ENCODE measurements around the gene EFNA5. TPM values are rescaled to one million over a fixed set of nuclear protein-coding genes. Genes with fewer than 3 reads are reported as not detected.
"Not testable (repeated sequence)": the region's sequence is repeated elsewhere in the genome, so short reads cannot be mapped to it uniquely, and the experiment has no call there.

The EFNA5 gene
- total RNA-seq, 5 donors from 2014 or later (not counting 1 experiment from before 2014, with no cell fraction given), result 0.06 to 2.6 (median 0.21) TPM; not detected in 1

DNA sequence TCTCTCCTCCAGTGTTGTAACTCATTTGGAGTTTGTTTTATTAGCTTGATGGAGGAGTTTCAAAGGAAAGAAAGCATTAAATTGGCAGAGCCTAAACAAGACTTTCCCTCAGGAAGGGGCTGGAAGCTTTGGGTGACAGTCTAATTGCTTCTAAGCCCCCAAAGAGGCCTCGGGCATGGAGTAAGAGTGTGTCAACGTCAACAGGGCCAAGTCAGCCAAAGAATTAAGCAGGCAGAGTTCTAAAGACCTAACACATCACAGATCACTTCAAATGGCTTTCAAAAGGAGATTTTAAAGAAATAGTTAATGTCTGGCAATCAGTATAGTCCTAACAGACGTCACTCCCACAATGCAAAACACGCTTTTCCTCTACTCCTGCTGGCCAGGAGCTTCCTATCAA, 234.5 kb downstream of the EFNA5 start:
- H3K27me3 Mint-ChIP-seq, result no peaks in the 10 kb centered on the region
- no peak overlapping the region for H3K27ac Mint-ChIP-seq
- Histone ChIP-seq H3K4me1 (ENCODE audit: control insufficient read depth in 1 of 2, extremely low read depth in 1 of 2, insufficient read depth in 2 of 2, low read length in 2 of 2) (no peaks in the 10 kb centered on the region), H3K4me3 (ENCODE audit: control insufficient read depth in 1 of 2, extremely low read depth in 1 of 2, low read length in 1 of 2) (no peak overlapping the region), H3K27me3 (replicated peaks in 1 of 2; ENCODE audit: control insufficient read depth in 2 of 2, extremely low read depth in 1 of 2, insufficient read depth in 2 of 2, low read length in 1 of 2) (no peaks in the 10 kb centered on the region), H3K9me3 (no peaks in the 10 kb centered on the region), H3K27ac (ENCODE audit: low read length) (no peak overlapping the region), H3K36me3 (ENCODE audit: control insufficient read depth in 2 of 2, extremely low read depth in 1 of 2, insufficient read depth in 1 of 2, low read length in 1 of 2) (no peaks in the 10 kb centered on the region)
- H3K36me3 Mint-ChIP-seq, result no peaks in the 10 kb centered on the region
- no peaks in the 10 kb centered on the region for H3K4me1 Mint-ChIP-seq
- DNase-seq (no peak), ATAC-seq (replicated peaks in 1 of 4) (no peak)
- POLR2A ChIA-PET, result no interaction called here
- H3K4me3 Mint-ChIP-seq, result no peak overlapping the region
- H3K9me3 Mint-ChIP-seq, result peaks cover 0 to 10% (median 8%) of the 10 kb centered on the region in 3 donors
- WGBS (ENCODE audit: insufficient coverage), result 100% methylated on average over 3 of the region's 4 CpGs
- CTCF ChIA-PET, result no interaction called here

GRCh38 chr5:107435061-107435460, 235.7 kb downstream of the EFNA5 start:
- CTCF ChIA-PET, result no interaction called here
- Mint-ChIP-seq H3K4me1 (peaks cover 0 to 2% (median 0%) of the 10 kb centered on the region in 3 donors), H3K27ac (no peak overlapping the region), H3K4me3 (no peak overlapping the region), H3K36me3 (no peaks in the 10 kb centered on the region), H3K9me3 (peaks cover 0 to 10% (median 8%) of the 10 kb centered on the region in 3 donors), H3K27me3 (no peaks in the 10 kb centered on the region)
- Histone ChIP-seq H3K27me3 (replicated peaks in 1 of 2; ENCODE audit: control insufficient read depth in 2 of 2, extremely low read depth in 1 of 2, insufficient read depth in 2 of 2, low read length in 1 of 2) (no peaks in the 10 kb centered on the region), H3K36me3 (ENCODE audit: control insufficient read depth in 2 of 2, extremely low read depth in 1 of 2, insufficient read depth in 1 of 2, low read length in 1 of 2) (no peaks in the 10 kb centered on the region), H3K4me3 (ENCODE audit: control insufficient read depth in 1 of 2, extremely low read depth in 1 of 2, low read length in 1 of 2) (no peak overlapping the region), H3K27ac (ENCODE audit: low read length) (no peak overlapping the region), H3K4me1 (ENCODE audit: control insufficient read depth in 1 of 2, extremely low read depth in 1 of 2, insufficient read depth in 2 of 2, low read length in 2 of 2) (no peaks in the 10 kb centered on the region), H3K9me3 (no peaks in the 10 kb centered on the region)
- DNase-seq (no peak), ATAC-seq (replicated peaks in 1 of 4) (no peak)
- POLR2A ChIA-PET, result no interaction called here
- no CpG with 5 or more reads among the region's 1 CpG for WGBS (ENCODE audit: insufficient coverage)

DNA sequence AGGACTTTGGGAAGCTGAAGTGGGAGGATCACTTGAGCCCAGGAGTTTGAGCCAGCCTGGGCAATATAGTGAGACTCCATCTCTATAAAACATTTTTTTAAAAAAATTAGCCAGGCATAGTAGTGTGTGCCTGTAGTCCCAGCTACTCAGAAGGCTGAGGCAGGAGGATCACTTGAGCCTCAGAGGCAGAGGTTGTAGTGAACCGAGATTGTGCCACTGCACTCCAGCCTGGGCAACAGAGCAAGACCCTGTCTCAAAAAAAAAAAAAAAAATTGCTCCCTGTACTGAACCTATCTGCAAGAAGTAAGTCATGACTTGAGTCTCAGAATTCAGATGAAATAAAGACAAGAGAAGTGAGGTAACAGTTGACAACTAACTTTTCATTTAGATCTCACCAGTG, 237.1 kb downstream of the EFNA5 start:
- H3K36me3 Mint-ChIP-seq; H3K27ac Mint-ChIP-seq; H3K4me1 Mint-ChIP-seq; CTCF ChIA-PET; DNase-seq; H3K27me3 Mint-ChIP-seq; H3K27me3 ChIP-seq (replicated peaks in 1 of 2; ENCODE audit: control insufficient read depth in 2 of 2, extremely low read depth in 1 of 2, insufficient read depth in 2 of 2, low read length in 1 of 2); H3K9me3 ChIP-seq; H3K4me3 ChIP-seq (ENCODE audit: control insufficient read depth in 1 of 2, extremely low read depth in 1 of 2, low read length in 1 of 2); H3K4me3 Mint-ChIP-seq; H3K9me3 Mint-ChIP-seq; H3K4me1 ChIP-seq (ENCODE audit: control insufficient read depth in 1 of 2, extremely low read depth in 1 of 2, insufficient read depth in 2 of 2, low read length in 2 of 2); ATAC-seq (replicated peaks in 1 of 4); POLR2A ChIA-PET; H3K36me3 ChIP-seq (ENCODE audit: control insufficient read depth in 2 of 2, extremely low read depth in 1 of 2, insufficient read depth in 1 of 2, low read length in 1 of 2); H3K27ac ChIP-seq (ENCODE audit: low read length): not testable (repeated sequence)
- WGBS (ENCODE audit: insufficient coverage), result no CpG with 5 or more reads among the region's 1 CpG

GRCh38 chr5:107431998-107432397, 238.7 kb downstream of the EFNA5 start:
- CTCF ChIA-PET, result no interaction called here
- Histone ChIP-seq H3K4me3 (ENCODE audit: control insufficient read depth in 1 of 2, extremely low read depth in 1 of 2, low read length in 1 of 2) (no peak overlapping the region), H3K4me1 (ENCODE audit: control insufficient read depth in 1 of 2, extremely low read depth in 1 of 2, insufficient read depth in 2 of 2, low read length in 2 of 2) (no peaks in the 10 kb centered on the region), H3K27me3 (replicated peaks in 1 of 2; ENCODE audit: control insufficient read depth in 2 of 2, extremely low read depth in 1 of 2, insufficient read depth in 2 of 2, low read length in 1 of 2) (no peaks in the 10 kb centered on the region), H3K36me3 (ENCODE audit: control insufficient read depth in 2 of 2, extremely low read depth in 1 of 2, insufficient read depth in 1 of 2, low read length in 1 of 2) (no peaks in the 10 kb centered on the region), H3K27ac (ENCODE audit: low read length) (no peak overlapping the region), H3K9me3 (no peaks in the 10 kb centered on the region)
- Mint-ChIP-seq H3K4me3 (no peak overlapping the region), H3K4me1 (peaks cover 0 to 2% (median 0%) of the 10 kb centered on the region in 3 donors), H3K9me3 (no peaks in the 10 kb centered on the region), H3K27ac (no peak overlapping the region), H3K36me3 (no peaks in the 10 kb centered on the region), H3K27me3 (no peaks in the 10 kb centered on the region)
- WGBS (ENCODE audit: insufficient coverage), result no CpG with 5 or more reads among the region's 1 CpG
- POLR2A ChIA-PET, result no interaction called here
- no peak for ATAC-seq (replicated peaks in 1 of 4)
- no peak for DNase-seq

DNA sequence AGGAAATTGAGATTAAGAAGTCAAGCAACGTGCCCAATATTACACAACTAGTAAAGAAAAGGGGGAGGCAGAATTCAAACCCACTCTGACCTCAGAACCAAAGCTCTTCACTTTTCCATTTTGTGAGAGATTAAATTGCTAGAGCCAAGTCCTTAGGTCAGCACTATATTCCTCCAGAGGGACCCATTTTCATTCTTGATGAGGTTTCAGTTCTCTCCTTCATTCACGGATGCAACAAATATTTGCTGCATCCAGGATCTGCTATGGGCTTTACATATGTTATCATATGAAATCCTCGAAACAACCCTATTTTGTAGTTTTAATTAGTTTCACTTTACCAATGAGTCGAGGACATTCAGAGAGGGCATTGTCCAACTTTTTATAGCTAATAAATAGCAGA, 239.2 kb downstream of the EFNA5 start:
- no CpG with 5 or more reads among the region's 4 CpGs for WGBS (ENCODE audit: insufficient coverage)
- no peaks in the 10 kb centered on the region for H3K36me3 Mint-ChIP-seq
- no peaks in the 10 kb centered on the region for H3K4me1 ChIP-seq (ENCODE audit: control insufficient read depth in 1 of 2, extremely low read depth in 1 of 2, insufficient read depth in 2 of 2, low read length in 2 of 2)
- H3K4me3 Mint-ChIP-seq, result no peak overlapping the region
- H3K27me3 ChIP-seq (replicated peaks in 1 of 2; ENCODE audit: control insufficient read depth in 2 of 2, extremely low read depth in 1 of 2, insufficient read depth in 2 of 2, low read length in 1 of 2), result no peaks in the 10 kb centered on the region
- no peak overlapping the region for H3K27ac Mint-ChIP-seq
- no peaks in the 10 kb centered on the region for H3K27me3 Mint-ChIP-seq
- ChIA-PET POLR2A (no interaction called here), CTCF (no interaction called here)
- no peak overlapping the region for H3K27ac ChIP-seq (ENCODE audit: low read length)
- no peaks in the 10 kb centered on the region for H3K9me3 ChIP-seq
- H3K4me3 ChIP-seq (ENCODE audit: control insufficient read depth in 1 of 2, extremely low read depth in 1 of 2, low read length in 1 of 2), result no peak overlapping the region
- H3K36me3 ChIP-seq (ENCODE audit: control insufficient read depth in 2 of 2, extremely low read depth in 1 of 2, insufficient read depth in 1 of 2, low read length in 1 of 2), result no peaks in the 10 kb centered on the region
- H3K4me1 Mint-ChIP-seq, result peaks cover 0 to 2% (median 0%) of the 10 kb centered on the region in 3 donors
- no peaks in the 10 kb centered on the region for H3K9me3 Mint-ChIP-seq
- DNase-seq (no peak), ATAC-seq (replicated peaks in 1 of 4) (no peak)

DNA sequence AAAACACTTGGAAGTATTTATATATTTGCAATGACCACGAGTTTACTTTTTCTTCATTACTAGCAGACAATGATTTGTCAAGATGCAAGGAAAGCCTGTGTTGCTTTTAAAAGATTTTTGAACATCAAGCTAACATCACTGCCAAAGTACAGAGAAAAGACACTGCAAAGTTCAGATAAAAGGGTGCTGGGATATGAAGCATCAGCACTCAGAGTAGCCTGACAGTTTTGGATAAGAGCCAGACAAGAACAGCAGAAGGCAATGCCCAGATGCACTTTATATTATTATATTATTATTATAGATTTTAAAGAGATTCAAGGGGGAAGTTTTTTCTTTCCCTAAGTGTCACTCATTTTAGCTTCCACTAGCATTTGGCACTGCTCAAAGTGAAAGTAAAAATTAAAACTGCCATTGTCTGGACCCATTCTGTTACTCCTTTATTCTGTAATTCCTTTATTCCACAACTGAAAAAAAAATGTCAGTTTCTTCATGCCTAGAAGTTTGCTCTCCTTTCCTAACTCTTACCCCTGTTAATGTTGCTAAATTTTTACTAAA, 240.6 kb downstream of the EFNA5 start:
- H3K36me3 ChIP-seq (ENCODE audit: control insufficient read depth in 2 of 2, extremely low read depth in 1 of 2, insufficient read depth in 1 of 2, low read length in 1 of 2), result no peaks in the 10 kb centered on the region
- ATAC-seq (replicated peaks in 1 of 4) (no peak), DNase-seq (no peak)
- H3K27me3 Mint-ChIP-seq, result no peaks in the 10 kb centered on the region
- ChIA-PET POLR2A (interaction anchor here in 1 of 2 donors (0.6 kb wide), 1 partner anchor 140 kb away, joined by 5 read pairs; no protein-coding TSS in a partner anchor), CTCF (no interaction called here)
- no peaks in the 10 kb centered on the region for H3K4me1 ChIP-seq (ENCODE audit: control insufficient read depth in 1 of 2, extremely low read depth in 1 of 2, insufficient read depth in 2 of 2, low read length in 2 of 2)
- no peaks in the 10 kb centered on the region for H3K9me3 Mint-ChIP-seq
- H3K4me1 Mint-ChIP-seq, result peaks cover 0 to 2% (median 0%) of the 10 kb centered on the region in 3 donors
- no CpG with 5 or more reads among the region's 1 CpG for WGBS (ENCODE audit: insufficient coverage)
- no peaks in the 10 kb centered on the region for H3K9me3 ChIP-seq
- no peaks in the 10 kb centered on the region for H3K27me3 ChIP-seq (replicated peaks in 1 of 2; ENCODE audit: control insufficient read depth in 2 of 2, extremely low read depth in 1 of 2, insufficient read depth in 2 of 2, low read length in 1 of 2)
- H3K36me3 Mint-ChIP-seq, result no peaks in the 10 kb centered on the region
- H3K27ac ChIP-seq (ENCODE audit: low read length), result no peak overlapping the region
- H3K4me3 Mint-ChIP-seq, result no peak overlapping the region
- no peak overlapping the region for H3K27ac Mint-ChIP-seq
- no peak overlapping the region for H3K4me3 ChIP-seq (ENCODE audit: control insufficient read depth in 1 of 2, extremely low read depth in 1 of 2, low read length in 1 of 2)

GRCh38 chr5:107428303-107428813, 242.4 kb downstream of the EFNA5 start:
- Mint-ChIP-seq H3K27ac (no peak overlapping the region), H3K4me1 (peaks cover 0 to 2% (median 0%) of the 10 kb centered on the region in 3 donors), H3K4me3 (no peak overlapping the region), H3K36me3 (no peaks in the 10 kb centered on the region), H3K27me3 (no peaks in the 10 kb centered on the region), H3K9me3 (no peaks in the 10 kb centered on the region)
- H3K36me3 ChIP-seq (ENCODE audit: control insufficient read depth in 2 of 2, extremely low read depth in 1 of 2, insufficient read depth in 1 of 2, low read length in 1 of 2), result no peaks in the 10 kb centered on the region
- H3K9me3 ChIP-seq, result no peaks in the 10 kb centered on the region
- no CpG with 5 or more reads among the region's 4 CpGs for WGBS (ENCODE audit: insufficient coverage)
- CTCF ChIA-PET, result no interaction called here
- H3K27me3 ChIP-seq (replicated peaks in 1 of 2; ENCODE audit: control insufficient read depth in 2 of 2, extremely low read depth in 1 of 2, insufficient read depth in 2 of 2, low read length in 1 of 2), result no peaks in the 10 kb centered on the region
- no peak overlapping the region for H3K27ac ChIP-seq (ENCODE audit: low read length)
- no peak overlapping the region for H3K4me3 ChIP-seq (ENCODE audit: control insufficient read depth in 1 of 2, extremely low read depth in 1 of 2, low read length in 1 of 2)
- POLR2A ChIA-PET, result no interaction called here
- ATAC-seq (replicated peaks in 1 of 4) (no peak), DNase-seq (no peak)
- no peaks in the 10 kb centered on the region for H3K4me1 ChIP-seq (ENCODE audit: control insufficient read depth in 1 of 2, extremely low read depth in 1 of 2, insufficient read depth in 2 of 2, low read length in 2 of 2)
